GM12878 (cell line): Measurements from ENCODE around the gene PIGQ. TPM values are rescaled to one million over a fixed set of nuclear protein-coding genes. Genes with fewer than 3 reads are reported as not detected.

Experiments used
- BACH1 ChIP-seq: fragments of 450-650 bp; IDR thresholded peaks from 2 replicates; pipeline ENCODE4 v1.6.1; 2017; ENCODE audit warnings: mild to moderate bottlenecking, borderline replicate concordance
- CBX5 ChIP-seq: sonication (generic); IDR thresholded peaks from 2 replicates; pipeline ENCODE4 v1.6.1; 2016; ENCODE audit warnings: low read depth, moderate library complexity, mild to moderate bottlenecking, inconsistent platforms
- ESRRA ChIP-seq: IDR thresholded peaks from 2 replicates; pipeline ENCODE4 v1.6.1; 2012; ENCODE audit warnings: mild to moderate bottlenecking, low read length, improper control_type of control experiment
- HDAC2 ChIP-seq: fragments of 200-600 bp; sonication (generic); IDR thresholded peaks from 2 replicates; pipeline ENCODE4 v1.6.1; 2017
- LARP7 ChIP-seq: fragments of 450-650 bp; IDR thresholded peaks from 2 replicates; pipeline ENCODE4 v1.6.1; 2017; ENCODE audit warnings: mild to moderate bottlenecking
- PAX5 ChIP-seq: IDR thresholded peaks from 2 replicates; pipeline ENCODE4 v1.6.1; 2011; ENCODE audit warnings: low read depth, low read length, borderline replicate concordance
- PML ChIP-seq: IDR thresholded peaks from 2 replicates; pipeline ENCODE4 v1.6.1; 2012; ENCODE audit warnings: low read length, inconsistent platforms
- POLR2AphosphoS5 ChIP-seq: IDR thresholded peaks from 2 replicates; pipeline ENCODE4 v1.6.1; 2011; ENCODE audit warnings: mild to moderate bottlenecking, low read length, inconsistent platforms
- RAD21 ChIP-seq: IDR thresholded peaks from 2 replicates; pipeline ENCODE4 v1.6.1; 2011; ENCODE audit warnings: mild to moderate bottlenecking, low read depth, low read length, moderate library complexity; ENCODE audit not compliant: insufficient read depth
- RB1 ChIP-seq: fragments of 450-650 bp; formaldehyde crosslinking; IDR thresholded peaks from 2 replicates; pipeline ENCODE4 v1.6.1; 2017; ENCODE audit warnings: mild to moderate bottlenecking, borderline replicate concordance
- RBBP5 ChIP-seq: fragments of 200-600 bp; sonication (generic); conservative IDR thresholded peaks from 2 replicates; pipeline ENCODE4 v1.6.1; 2016
- SMAD1 ChIP-seq: fragments of 450-650 bp; IDR thresholded peaks from 2 replicates; pipeline ENCODE4 v1.6.1; 2018; ENCODE audit warnings: mild to moderate bottlenecking, low read depth; ENCODE audit not compliant: partially characterized antibody
- TAF1 ChIP-seq: IDR thresholded peaks from 2 replicates; pipeline ENCODE4 v1.6.1; 2011; ENCODE audit warnings: mild to moderate bottlenecking, low read depth, low read length, borderline replicate concordance
- ZBED1 ChIP-seq: IDR thresholded peaks from 2 replicates; pipeline ENCODE4 v1.6.1; 2016; ENCODE audit warnings: borderline replicate concordance
- ZBTB40 ChIP-seq: fragments of 450-650 bp; IDR thresholded peaks from 2 replicates; pipeline ENCODE4 v1.6.1; 2016; ENCODE audit warnings: mild to moderate bottlenecking, moderate library complexity, borderline replicate concordance
- ZNF592 ChIP-seq: fragments of 450-650 bp; IDR thresholded peaks from 2 replicates; pipeline ENCODE4 v1.6.1; 2017; ENCODE audit warnings: mild to moderate bottlenecking, moderate library complexity
- polyA plus RNA-seq, 11 experiments: library from polyadenylated mRNA; depleted of rRNA in 4 of 11; unstranded in 6 of 11; stranded (reverse) in 5 of 11; fragments of >200 nt; fragmentation: Nextera tagmentation in 4 of 11; fragmentation: Illumina TruSeq in 1 of 11; extraction: Ambion mirVana in 4 of 11; extraction: Trizol in 1 of 11; gene quantifications; 1 replicate in 1 of 11; 2 replicates in 10 of 11; pipeline versions ENCODE4 v1.2.1 to v1.2.3, GENCODE V29; 2011 to 2016; ENCODE audit warnings: inconsistent platforms in 2 of 11, missing spikeins in 2 of 11, low read depth in 1 of 11
- total RNA-seq, 4 experiments: library from RNA; depleted of rRNA in 3 of 4; stranded (reverse); fragments of >200 nt in 3 of 4; fragmentation: Illumina TruSeq in 1 of 4; extraction: Trizol in 1 of 4; gene quantifications; 2 replicates each; pipeline versions ENCODE4 v1.2.1 to v1.2.3, GENCODE V29; 2013 to 2021
- TF ChIP-seq, protein P1 (sequence below): IDR thresholded peaks from 2 replicates; pipeline ENCODE4 v1.6.1; 2012; ENCODE audit warnings: improper control_type of control experiment, low read depth, low read length; ENCODE audit not compliant: insufficient replicate concordance

The PIGQ gene
- total and polyA plus RNA-seq, 10 of the 15 experiments (the other 5 are each of a cell fraction or from before 2014, with no cell fraction given), result 1.8 to 31.3 (median 17.5) TPM; not detected in 1

- TF ChIP-seq RB1 (peak; percentile 79), BACH1 (peak; percentile 99), CBX5 (no peak), PAX5 (no peak; the same call in 1 of the 2 replicates), RAD21 (no peak), TAF1 (no peak), SMAD1 (no peak), LARP7 (peak; percentile 98), PML (no peak; the same call in 1 of the 2 replicates), RBBP5 (no peak), ZBED1 (no peak), POLR2AphosphoS5 (0 out of 2 replicates have a peak, but pooled peaks have one; percentile 43), ESRRA (no peak), ZBTB40 (peak; percentile 76; the same call in 1 of the 2 replicates), HDAC2 (no peak), ZNF592 (no peak)
- TF ChIP-seq, protein P1, sequence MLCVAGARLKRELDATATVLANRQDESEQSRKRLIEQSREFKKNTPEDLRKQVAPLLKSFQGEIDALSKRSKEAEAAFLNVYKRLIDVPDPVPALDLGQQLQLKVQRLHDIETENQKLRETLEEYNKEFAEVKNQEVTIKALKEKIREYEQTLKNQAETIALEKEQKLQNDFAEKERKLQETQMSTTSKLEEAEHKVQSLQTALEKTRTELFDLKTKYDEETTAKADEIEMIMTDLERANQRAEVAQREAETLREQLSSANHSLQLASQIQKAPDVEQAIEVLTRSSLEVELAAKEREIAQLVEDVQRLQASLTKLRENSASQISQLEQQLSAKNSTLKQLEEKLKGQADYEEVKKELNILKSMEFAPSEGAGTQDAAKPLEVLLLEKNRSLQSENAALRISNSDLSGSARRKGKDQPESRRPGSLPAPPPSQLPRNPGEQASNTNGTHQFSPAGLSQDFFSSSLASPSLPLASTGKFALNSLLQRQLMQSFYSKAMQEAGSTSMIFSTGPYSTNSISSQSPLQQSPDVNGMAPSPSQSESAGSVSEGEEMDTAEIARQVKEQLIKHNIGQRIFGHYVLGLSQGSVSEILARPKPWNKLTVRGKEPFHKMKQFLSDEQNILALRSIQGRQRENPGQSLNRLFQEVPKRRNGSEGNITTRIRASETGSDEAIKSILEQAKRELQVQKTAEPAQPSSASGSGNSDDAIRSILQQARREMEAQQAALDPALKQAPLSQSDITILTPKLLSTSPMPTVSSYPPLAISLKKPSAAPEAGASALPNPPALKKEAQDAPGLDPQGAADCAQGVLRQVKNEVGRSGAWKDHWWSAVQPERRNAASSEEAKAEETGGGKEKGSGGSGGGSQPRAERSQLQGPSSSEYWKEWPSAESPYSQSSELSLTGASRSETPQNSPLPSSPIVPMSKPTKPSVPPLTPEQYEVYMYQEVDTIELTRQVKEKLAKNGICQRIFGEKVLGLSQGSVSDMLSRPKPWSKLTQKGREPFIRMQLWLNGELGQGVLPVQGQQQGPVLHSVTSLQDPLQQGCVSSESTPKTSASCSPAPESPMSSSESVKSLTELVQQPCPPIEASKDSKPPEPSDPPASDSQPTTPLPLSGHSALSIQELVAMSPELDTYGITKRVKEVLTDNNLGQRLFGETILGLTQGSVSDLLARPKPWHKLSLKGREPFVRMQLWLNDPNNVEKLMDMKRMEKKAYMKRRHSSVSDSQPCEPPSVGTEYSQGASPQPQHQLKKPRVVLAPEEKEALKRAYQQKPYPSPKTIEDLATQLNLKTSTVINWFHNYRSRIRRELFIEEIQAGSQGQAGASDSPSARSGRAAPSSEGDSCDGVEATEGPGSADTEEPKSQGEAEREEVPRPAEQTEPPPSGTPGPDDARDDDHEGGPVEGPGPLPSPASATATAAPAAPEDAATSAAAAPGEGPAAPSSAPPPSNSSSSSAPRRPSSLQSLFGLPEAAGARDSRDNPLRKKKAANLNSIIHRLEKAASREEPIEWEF, result no peak
Measured at GRCh38 chr16:527015-527903, 42.5 kb upstream of the PIGQ start, which contains the start of gene CAPN15 (continued).
